PFSK-1 (cell line): ENCODE results near the gene ATG4B.

Experiments
- FOXP2 ChIP-seq: optimal IDR thresholded peaks from 2 replicates; pipeline ENCODE3; 2011; ENCODE audit warnings: borderline replicate concordance, control low read depth, inconsistent platforms; ENCODE audit not compliant: insufficient read depth; ENCODE audit errors: extremely low read length, extremely low read depth
- POLR2AphosphoS5 ChIP-seq: IDR thresholded peaks from 2 replicates; pipeline ENCODE4 v1.6.1; 2012; ENCODE audit warnings: low read depth, mild to moderate bottlenecking, control low read depth, low read length, moderate library complexity
- SIN3A ChIP-seq: IDR thresholded peaks from 2 replicates; pipeline ENCODE4 v1.6.1; 2012; ENCODE audit warnings: mild to moderate bottlenecking, low read length, moderate library complexity, borderline replicate concordance; ENCODE audit not compliant: insufficient read depth
- TAF1 ChIP-seq: IDR thresholded peaks from 2 replicates; pipeline ENCODE4 v1.6.1; 2012; ENCODE audit warnings: low read length, control low read depth, borderline replicate concordance; ENCODE audit not compliant: insufficient read depth
- TF ChIP-seq, protein P1 (sequence below), 2 experiments: IDR thresholded peaks; 2 replicates each; pipeline versions ENCODE4 v1.6.1 to v1.8.0; 2011 to 2012; ENCODE audit warnings: low read depth in 2 of 2, low read length in 2 of 2, control low read depth in 1 of 2, inconsistent platforms in 1 of 2, mild to moderate bottlenecking in 1 of 2, moderate library complexity in 1 of 2; ENCODE audit not compliant: insufficient read depth in 1 of 2

ATG4B gene

DNA sequence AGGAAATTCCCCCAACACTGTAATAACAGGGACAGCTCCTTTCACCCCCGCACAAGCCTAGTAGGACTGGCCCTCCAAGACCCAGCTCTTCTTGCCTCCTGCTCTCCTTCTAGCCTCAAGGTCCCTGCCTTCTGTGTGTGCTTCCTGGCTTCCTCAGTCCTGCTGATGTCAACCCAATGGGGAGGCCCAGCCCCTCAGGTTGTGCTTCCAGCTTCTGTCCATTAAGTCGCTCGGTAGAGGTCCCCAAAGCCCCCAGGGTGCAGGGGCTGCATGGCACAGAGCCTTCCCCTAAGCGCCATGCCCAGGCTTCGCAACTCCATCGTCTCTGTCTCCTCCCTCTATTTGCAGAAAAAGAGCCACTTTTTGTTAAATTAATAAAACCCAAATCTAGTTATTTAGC is 39.9 kb upstream of the ATG4B start:
- TF ChIP-seq, protein P1, sequence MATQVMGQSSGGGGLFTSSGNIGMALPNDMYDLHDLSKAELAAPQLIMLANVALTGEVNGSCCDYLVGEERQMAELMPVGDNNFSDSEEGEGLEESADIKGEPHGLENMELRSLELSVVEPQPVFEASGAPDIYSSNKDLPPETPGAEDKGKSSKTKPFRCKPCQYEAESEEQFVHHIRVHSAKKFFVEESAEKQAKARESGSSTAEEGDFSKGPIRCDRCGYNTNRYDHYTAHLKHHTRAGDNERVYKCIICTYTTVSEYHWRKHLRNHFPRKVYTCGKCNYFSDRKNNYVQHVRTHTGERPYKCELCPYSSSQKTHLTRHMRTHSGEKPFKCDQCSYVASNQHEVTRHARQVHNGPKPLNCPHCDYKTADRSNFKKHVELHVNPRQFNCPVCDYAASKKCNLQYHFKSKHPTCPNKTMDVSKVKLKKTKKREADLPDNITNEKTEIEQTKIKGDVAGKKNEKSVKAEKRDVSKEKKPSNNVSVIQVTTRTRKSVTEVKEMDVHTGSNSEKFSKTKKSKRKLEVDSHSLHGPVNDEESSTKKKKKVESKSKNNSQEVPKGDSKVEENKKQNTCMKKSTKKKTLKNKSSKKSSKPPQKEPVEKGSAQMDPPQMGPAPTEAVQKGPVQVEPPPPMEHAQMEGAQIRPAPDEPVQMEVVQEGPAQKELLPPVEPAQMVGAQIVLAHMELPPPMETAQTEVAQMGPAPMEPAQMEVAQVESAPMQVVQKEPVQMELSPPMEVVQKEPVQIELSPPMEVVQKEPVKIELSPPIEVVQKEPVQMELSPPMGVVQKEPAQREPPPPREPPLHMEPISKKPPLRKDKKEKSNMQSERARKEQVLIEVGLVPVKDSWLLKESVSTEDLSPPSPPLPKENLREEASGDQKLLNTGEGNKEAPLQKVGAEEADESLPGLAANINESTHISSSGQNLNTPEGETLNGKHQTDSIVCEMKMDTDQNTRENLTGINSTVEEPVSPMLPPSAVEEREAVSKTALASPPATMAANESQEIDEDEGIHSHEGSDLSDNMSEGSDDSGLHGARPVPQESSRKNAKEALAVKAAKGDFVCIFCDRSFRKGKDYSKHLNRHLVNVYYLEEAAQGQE (IDR thresholded peaks at IDR 0.05; ENCODE audit: insufficient read depth in 1 of 2, low read depth in 2 of 2, low read length in 2 of 2), result no peak
- TF ChIP-seq FOXP2, result no peak
- TF ChIP-seq SIN3A, result no peak
- TF ChIP-seq POLR2AphosphoS5, result no peak
- no peak for TF ChIP-seq TAF1

DNA sequence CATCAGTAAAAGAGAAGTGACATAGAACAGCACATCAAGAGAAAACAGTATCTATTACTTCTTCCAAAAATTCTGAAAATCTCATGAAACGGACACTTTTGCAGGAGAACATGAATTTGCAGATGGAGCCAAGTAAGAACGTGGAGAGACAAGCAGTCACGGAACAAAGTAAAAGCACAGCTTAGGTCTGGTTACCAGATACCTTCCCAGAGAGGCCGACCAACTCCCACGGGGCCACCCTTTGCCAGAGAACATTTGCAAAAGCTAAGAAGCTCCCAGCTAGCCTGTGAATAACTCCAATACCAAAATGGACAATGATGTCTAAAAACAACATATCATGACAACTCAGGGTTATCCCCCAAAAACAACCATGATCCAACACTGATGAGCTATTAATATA is 39.4 kb upstream of the ATG4B start:
- TF ChIP-seq FOXP2 (no peak), TAF1 (no peak), POLR2AphosphoS5 (no peak), SIN3A (no peak)
- TF ChIP-seq, protein P1 (IDR thresholded peaks at IDR 0.05; ENCODE audit: insufficient read depth in 1 of 2, low read depth in 2 of 2, low read length in 2 of 2), result no peak

DNA sequence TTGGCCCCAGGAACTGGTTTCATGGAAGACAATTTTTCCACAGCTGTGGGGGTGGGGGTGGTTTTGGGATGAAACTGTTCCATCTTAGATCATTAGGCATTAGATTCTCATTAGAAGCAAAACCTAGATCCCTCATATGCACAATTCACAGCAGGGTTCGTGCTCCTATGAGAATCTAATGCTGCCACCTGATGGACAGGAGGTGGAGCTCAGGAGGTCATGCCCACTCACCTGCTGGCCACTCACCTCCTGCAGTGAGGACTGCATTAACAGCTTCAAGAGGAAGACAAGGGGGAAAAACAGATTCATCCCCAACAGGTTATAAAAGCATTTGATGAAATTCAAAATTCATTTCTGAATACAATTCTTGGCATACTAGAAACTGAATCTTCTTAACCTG is 39.0 kb upstream of the ATG4B start:
- no peak for TF ChIP-seq TAF1
- no peak for TF ChIP-seq POLR2AphosphoS5
- TF ChIP-seq, protein P1 (IDR thresholded peaks at IDR 0.05; ENCODE audit: insufficient read depth in 1 of 2, low read depth in 2 of 2, low read length in 2 of 2), result no peak
- no peak for TF ChIP-seq FOXP2
- TF ChIP-seq SIN3A, result no peak

DNA sequence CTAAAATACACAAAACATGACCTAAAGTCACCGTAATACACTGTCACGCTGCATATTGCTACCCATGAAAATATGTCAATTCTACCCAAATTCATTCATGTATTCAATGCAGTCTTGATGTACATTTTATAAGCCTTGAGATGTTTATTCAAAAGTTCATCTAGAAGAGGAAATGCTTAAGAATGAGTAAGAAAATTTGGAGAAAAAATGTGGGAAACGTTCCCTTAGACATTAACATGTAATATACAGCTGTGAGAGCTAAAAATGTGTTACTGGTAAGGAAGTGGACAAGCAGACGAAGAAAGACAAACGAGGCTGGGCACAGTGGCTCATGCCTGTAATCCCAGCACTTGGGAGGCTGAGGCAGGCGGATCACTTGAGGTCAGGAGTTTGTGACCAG is 37.9 kb upstream of the ATG4B start:
- TF ChIP-seq, protein P1 (IDR thresholded peaks at IDR 0.05; ENCODE audit: insufficient read depth in 1 of 2, low read depth in 2 of 2, low read length in 2 of 2), result no peak
- TF ChIP-seq SIN3A (no peak), TAF1 (no peak), FOXP2 (no peak), POLR2AphosphoS5 (no peak)

DNA sequence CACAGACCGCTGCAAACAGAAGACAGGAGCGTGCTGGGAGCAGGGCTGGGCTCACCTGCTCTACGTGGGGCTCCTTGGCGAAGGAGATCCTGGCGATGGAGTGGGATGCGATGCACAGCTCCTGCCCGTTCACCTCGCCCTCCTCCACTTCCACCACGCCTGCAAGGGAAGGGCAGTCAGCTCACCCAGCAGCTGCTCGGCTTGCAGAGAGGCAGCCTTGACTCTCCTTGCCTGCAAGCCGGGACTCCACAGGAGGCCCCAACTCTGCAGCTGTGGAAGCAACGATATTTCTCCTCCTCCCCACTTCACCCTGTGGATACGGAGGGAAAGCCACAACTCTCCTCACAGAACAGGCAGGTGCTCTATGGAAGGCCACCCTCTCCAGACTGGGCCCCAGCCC is 35.7 kb upstream of the ATG4B start:
- TF ChIP-seq POLR2AphosphoS5, result no peak
- TF ChIP-seq TAF1, result no peak
- TF ChIP-seq SIN3A, result no peak
- TF ChIP-seq FOXP2, result no peak
- TF ChIP-seq, protein P1 (IDR thresholded peaks at IDR 0.05; ENCODE audit: insufficient read depth in 1 of 2, low read depth in 2 of 2, low read length in 2 of 2), result no peak
